SH-SY5Y (cell line): Measurements from ENCODE around the gene ALAD.

ENCODE experiments used
- GATA2 ChIP-seq: IDR thresholded peaks from 2 replicates; pipeline ENCODE4 v1.6.1; 2011; ENCODE audit warnings: mild to moderate bottlenecking, low read depth, low read length
- GATA3 ChIP-seq: IDR thresholded peaks from 2 replicates; pipeline ENCODE4 v1.6.1; 2011; ENCODE audit warnings: low read depth, mild to moderate bottlenecking, low read length, moderate library complexity

DNA sequence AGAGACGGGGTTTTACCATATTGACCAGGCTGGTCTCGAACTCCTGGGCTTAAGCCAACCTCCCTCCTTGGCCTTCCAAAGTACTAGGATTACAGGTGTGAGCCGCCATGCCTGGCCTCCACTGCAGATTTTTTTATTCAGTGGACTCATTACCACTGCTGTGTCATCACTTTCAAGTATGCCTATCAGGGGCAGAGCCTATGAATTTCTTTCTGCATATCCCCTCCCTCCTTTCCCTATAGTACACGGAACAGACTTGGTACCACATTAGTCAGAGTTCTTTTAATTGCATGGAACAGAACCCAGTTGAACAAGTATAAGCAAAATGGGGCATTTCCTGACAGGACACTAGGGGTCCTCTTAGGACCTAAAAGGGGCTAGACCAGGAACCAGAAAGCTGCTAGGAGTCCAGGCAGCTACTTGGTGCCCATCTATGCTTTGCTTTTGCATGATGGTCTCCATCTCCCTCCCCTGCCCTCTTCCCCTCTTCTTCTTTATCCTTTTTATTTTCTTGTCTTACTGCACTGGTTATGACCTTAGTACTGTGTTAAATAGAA, 46.0 kb downstream of the ALAD start:
- no peak for TF ChIP-seq GATA2
- no peak for TF ChIP-seq GATA3
